HepG2 (cell line): Measurements from ENCODE around the gene RGS19. TPM values are rescaled to one million over a fixed set of nuclear protein-coding genes. Genes with fewer than 3 reads are reported as not detected.

Experiments
- ETV6 ChIP-seq: sonication (generic); formaldehyde crosslinking; conservative IDR thresholded peaks from 2 replicates; pipeline ENCODE4 v1.4.0; 2020; ENCODE audit warnings: missing genetic modification reagents
- LRRFIP1 ChIP-seq: sonication (generic); formaldehyde crosslinking; conservative IDR thresholded peaks from 2 replicates; pipeline ENCODE4 v1.4.0; 2020; ENCODE audit warnings: missing genetic modification reagents
- MLXIP ChIP-seq: sonication (generic); formaldehyde crosslinking; IDR thresholded peaks from 2 replicates; pipeline ENCODE4 v1.9.0; 2021; ENCODE audit warnings: missing genetic modification reagents, borderline replicate concordance
- SMARCC2 ChIP-seq: fragments of 450-650 bp; IDR thresholded peaks from 2 replicates; pipeline ENCODE4 v1.6.1; 2017; ENCODE audit warnings: antibody characterized with exemption, mild to moderate bottlenecking
- SRSF1 ChIP-seq: fragments of 200-400 bp; formaldehyde crosslinking; optimal IDR thresholded peaks from 2 replicates; pipeline ENCODE3; 2017; ENCODE audit warnings: mild to moderate bottlenecking, low read depth, low read length, moderate library complexity
- ZNF512B ChIP-seq: sonication (generic); formaldehyde crosslinking; IDR thresholded peaks from 2 replicates; pipeline ENCODE4 v1.5.1; 2020; ENCODE audit warnings: missing genetic modification reagents, mild to moderate bottlenecking, borderline replicate concordance
- polyA plus RNA-seq, 8 experiments: library from polyadenylated mRNA; depleted of rRNA in 3 of 8; stranded (reverse) in 7 of 8; unstranded in 1 of 8; fragments of >200 nt; fragmentation: Illumina TruSeq in 4 of 8; extraction: Trizol in 4 of 8; gene quantifications; 2 replicates each; pipeline versions ENCODE4 v1.2.1 to v1.2.3, GENCODE V29; 2011 to 2016; ENCODE audit warnings: low read depth in 4 of 8, missing spikeins in 1 of 8, mixed read lengths in 1 of 8; ENCODE audit not compliant: insufficient read depth in 1 of 8
- total RNA-seq, 5 experiments: library from RNA; depleted of rRNA; stranded (reverse); fragments of >200 nt; fragmentation: Illumina TruSeq; extraction: Trizol; gene quantifications; 2 replicates each; pipeline ENCODE4 v1.2.3, GENCODE V29; 2016; ENCODE audit warnings: low read depth in 1 of 5
- TF ChIP-seq, protein P1 (sequence below): sonication (generic); formaldehyde crosslinking; IDR thresholded peaks from 2 replicates; pipeline ENCODE4 v1.4.0; 2020; ENCODE audit warnings: missing genetic modification reagents, mild to moderate bottlenecking, borderline replicate concordance
- TF ChIP-seq, protein P2 (sequence below): sonication (generic); formaldehyde crosslinking; IDR thresholded peaks from 2 replicates; pipeline ENCODE4 v1.4.0; 2020; ENCODE audit warnings: low read depth, missing genetic modification reagents
- TF ChIP-seq, protein P3 (sequence below): sonication (generic); formaldehyde crosslinking; IDR thresholded peaks from 2 replicates; pipeline ENCODE4 v1.4.0; 2020; ENCODE audit warnings: low read depth, mild to moderate bottlenecking, missing genetic modification reagents

RGS19 gene
- total and polyA plus RNA-seq, 2 of the 13 experiments (the other 11 are each of a cell fraction or from before 2014, with no cell fraction given) = 10.7 to 11.9 TPM

DNA sequence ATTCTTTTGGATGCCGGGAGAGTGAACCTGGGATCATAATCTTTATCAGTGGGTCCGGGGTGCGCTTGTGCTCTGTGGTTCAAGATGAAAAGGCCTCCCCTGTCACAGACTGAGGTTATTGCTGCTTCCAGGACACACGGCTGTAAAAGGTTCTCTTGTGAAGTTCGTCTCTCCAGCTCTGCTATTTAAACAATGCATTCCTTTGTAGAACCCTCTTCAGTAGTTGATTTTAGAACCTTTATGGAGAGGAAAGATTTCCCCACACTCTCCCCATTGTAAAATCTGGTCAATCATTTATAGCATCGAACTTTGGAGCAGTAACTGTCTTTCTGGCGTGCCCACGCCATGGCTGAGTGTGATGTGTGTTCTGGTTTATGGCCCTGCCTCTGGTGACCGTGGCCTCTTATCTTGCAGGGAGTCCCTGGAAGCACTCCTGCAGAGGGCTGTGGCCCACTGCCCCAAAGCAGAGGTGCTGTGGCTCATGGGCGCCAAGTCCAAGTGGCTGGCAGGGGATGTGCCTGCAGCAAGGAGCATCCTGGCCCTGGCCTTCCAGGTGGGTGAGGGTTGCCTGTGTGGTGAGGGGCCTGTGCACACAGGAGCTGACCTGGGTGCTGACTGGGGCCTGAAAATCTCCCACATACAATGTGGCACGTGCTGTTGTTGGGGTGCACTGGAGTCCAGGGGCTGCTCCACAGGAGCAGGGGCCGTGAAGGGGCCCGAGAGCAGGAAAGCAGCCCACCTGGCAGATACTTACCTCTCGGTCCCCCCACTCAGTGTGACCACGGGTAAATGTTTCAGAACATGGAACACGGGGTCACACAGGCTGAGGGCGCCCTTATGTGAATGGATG, 55.0 kb downstream of the RGS19 start (continued):
- 0 out of 2 replicates have a peak, but pooled peaks have one; percentile 22 for TF ChIP-seq SMARCC2
- TF ChIP-seq, protein P1, sequence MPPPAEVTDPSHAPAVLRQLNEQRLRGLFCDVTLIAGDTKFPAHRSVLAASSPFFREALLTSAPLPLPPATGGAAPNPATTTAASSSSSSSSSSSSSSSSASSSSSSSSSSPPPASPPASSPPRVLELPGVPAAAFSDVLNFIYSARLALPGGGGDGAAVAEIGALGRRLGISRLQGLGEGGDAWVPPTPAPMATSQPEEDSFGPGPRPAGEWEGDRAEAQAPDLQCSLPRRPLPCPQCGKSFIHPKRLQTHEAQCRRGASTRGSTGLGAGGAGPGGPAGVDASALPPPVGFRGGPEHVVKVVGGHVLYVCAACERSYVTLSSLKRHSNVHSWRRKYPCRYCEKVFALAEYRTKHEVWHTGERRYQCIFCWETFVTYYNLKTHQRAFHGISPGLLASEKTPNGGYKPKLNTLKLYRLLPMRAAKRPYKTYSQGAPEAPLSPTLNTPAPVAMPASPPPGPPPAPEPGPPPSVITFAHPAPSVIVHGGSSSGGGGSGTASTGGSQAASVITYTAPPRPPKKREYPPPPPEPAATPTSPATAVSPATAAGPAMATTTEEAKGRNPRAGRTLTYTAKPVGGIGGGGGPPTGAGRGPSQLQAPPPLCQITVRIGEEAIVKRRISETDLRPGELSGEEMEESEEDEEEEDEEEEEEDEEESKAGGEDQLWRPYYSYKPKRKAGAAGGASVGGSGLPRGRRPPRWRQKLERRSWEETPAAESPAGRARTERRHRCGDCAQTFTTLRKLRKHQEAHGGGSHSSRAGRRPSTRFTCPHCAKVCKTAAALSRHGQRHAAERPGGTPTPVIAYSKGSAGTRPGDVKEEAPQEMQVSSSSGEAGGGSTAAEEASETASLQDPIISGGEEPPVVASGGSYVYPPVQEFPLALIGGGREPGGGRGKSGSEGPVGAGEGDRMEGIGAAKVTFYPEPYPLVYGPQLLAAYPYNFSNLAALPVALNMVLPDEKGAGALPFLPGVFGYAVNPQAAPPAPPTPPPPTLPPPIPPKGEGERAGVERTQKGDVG (CRISPR knock-in tag) = no peak
- TF ChIP-seq SRSF1 = peak; percentile 73
- TF ChIP-seq, protein P2, sequence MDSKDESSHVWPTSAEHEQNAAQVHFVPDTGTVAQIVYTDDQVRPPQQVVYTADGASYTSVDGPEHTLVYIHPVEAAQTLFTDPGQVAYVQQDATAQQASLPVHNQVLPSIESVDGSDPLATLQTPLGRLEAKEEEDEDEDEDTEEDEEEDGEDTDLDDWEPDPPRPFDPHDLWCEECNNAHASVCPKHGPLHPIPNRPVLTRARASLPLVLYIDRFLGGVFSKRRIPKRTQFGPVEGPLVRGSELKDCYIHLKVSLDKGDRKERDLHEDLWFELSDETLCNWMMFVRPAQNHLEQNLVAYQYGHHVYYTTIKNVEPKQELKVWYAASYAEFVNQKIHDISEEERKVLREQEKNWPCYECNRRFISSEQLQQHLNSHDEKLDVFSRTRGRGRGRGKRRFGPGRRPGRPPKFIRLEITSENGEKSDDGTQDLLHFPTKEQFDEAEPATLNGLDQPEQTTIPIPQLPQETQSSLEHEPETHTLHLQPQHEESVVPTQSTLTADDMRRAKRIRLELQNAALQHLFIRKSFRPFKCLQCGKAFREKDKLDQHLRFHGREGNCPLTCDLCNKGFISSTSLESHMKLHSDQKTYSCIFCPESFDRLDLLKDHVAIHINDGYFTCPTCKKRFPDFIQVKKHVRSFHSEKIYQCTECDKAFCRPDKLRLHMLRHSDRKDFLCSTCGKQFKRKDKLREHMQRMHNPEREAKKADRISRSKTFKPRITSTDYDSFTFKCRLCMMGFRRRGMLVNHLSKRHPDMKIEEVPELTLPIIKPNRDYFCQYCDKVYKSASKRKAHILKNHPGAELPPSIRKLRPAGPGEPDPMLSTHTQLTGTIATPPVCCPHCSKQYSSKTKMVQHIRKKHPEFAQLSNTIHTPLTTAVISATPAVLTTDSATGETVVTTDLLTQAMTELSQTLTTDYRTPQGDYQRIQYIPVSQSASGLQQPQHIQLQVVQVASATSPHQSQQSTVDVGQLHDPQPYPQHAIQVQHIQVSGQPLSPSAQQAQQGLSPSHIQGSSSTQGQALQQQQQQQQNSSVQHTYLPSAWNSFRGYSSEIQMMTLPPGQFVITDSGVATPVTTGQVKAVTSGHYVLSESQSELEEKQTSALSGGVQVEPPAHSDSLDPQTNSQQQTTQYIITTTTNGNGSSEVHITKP = no peak; the same call in 1 of the 2 replicates
- peak; percentile 66; the same call in 1 of the 2 replicates for TF ChIP-seq ETV6
- TF ChIP-seq, protein P3, sequence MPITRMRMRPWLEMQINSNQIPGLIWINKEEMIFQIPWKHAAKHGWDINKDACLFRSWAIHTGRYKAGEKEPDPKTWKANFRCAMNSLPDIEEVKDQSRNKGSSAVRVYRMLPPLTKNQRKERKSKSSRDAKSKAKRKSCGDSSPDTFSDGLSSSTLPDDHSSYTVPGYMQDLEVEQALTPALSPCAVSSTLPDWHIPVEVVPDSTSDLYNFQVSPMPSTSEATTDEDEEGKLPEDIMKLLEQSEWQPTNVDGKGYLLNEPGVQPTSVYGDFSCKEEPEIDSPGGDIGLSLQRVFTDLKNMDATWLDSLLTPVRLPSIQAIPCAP = no peak
- TF ChIP-seq ZNF512B (CRISPR knock-in tag) = 0 out of 2 replicates have a peak, but pooled peaks have one; percentile 32
- TF ChIP-seq LRRFIP1 (CRISPR knock-in tag) = no peak
- no peak for TF ChIP-seq MLXIP (CRISPR knock-in tag)
